ENCODE data around the gene WDR43.
A peak's percentile ranks its signal among the peaks of the same experiment; 100 is the strongest.

The WDR43 gene, protein sequence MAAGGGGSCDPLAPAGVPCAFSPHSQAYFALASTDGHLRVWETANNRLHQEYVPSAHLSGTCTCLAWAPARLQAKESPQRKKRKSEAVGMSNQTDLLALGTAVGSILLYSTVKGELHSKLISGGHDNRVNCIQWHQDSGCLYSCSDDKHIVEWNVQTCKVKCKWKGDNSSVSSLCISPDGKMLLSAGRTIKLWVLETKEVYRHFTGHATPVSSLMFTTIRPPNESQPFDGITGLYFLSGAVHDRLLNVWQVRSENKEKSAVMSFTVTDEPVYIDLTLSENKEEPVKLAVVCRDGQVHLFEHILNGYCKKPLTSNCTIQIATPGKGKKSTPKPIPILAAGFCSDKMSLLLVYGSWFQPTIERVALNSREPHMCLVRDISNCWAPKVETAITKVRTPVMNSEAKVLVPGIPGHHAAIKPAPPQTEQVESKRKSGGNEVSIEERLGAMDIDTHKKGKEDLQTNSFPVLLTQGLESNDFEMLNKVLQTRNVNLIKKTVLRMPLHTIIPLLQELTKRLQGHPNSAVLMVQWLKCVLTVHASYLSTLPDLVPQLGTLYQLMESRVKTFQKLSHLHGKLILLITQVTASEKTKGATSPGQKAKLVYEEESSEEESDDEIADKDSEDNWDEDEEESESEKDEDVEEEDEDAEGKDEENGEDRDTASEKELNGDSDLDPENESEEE

DNA sequence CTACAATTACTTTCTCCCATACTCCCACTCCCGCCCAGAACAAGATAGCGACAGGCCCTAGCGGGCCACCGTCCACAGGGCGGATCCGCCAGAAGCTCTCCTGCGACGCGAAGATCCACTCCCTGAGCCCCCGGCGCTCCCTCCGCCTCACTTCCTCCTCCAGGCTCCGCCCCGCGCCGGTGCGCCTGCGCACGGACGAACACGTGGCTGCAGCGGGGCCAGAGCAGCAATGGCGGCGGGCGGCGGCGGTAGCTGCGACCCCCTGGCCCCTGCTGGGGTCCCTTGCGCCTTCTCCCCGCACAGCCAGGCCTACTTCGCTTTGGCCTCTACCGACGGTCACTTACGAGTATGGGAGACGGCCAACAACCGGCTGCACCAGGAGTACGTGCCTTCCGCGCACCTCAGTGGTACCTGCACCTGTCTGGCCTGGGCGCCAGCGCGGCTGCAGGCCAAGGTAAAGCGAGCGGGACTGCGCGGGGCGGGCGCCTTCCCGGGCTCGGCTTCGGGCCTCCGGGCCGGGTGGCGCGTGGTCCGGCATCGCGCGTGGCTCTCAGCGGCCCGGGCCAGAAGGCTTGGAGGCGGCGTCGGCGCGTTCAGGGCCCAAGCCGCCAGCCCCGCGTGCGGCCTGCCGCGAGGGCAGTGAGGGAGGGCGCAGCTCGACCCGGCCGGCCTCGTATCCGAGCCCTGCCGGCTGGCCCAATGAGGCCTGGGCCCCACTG lies at the start of gene WDR43:
Gene WDR43 (plus strand): TSS at position 198 of the 719 bp plus-strand sequence. CDS start 32 bp downstream, at position 230.
- peak within 1 kb of the TSS; percentile 83 to 99 for H3K4me3 ChIP-seq (ENCODE audit: low read depth in 1 of 2, low read length in 2 of 2)
- peaks cover 22 to 27% of the 10 kb centered on the region in 2 donors for H3K4me1 ChIP-seq (ENCODE audit: control insufficient read depth in 1 of 2, insufficient read depth in 2 of 2, low read length in 2 of 2)
- H3K27me3 ChIP-seq (ENCODE audit: control insufficient read depth in 1 of 2, insufficient read depth in 2 of 2, low read length in 2 of 2): no peaks in the 10 kb centered on the region
- H3K9ac ChIP-seq (ENCODE audit: low read depth in 1 of 2, low read length in 2 of 2): peak within 1 kb of the TSS; percentile 70 to 81
- no peaks in the 10 kb centered on the region for H3K9me3 ChIP-seq (ENCODE audit: control insufficient read depth in 1 of 2, low read length in 2 of 2)
- H3K36me3 ChIP-seq (ENCODE audit: control insufficient read depth in 1 of 2, insufficient read depth in 2 of 2, low read length in 2 of 2): no peaks in the 10 kb centered on the region
- H3K27ac ChIP-seq (ENCODE audit: low read depth, low read length): no peak within 1 kb of the TSS

DNA sequence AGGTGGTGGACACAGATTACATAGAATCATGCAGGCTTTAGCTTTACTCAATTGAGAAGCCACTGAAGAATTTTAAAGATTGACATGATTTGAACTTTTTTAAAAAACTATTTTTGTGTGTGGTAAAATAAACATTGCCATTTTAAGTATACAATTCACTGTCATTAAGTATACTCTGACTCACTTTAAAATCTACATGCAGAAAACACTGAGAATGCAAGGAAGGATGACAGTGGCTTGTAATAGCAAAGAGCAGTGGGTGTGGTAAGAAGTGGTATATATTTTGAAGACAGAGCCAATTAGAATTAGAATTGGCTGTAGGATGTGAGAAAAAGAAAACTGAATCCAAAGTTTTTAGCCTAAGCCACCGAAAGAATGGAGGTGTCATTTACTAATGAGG lies 39.3 kb upstream of the WDR43 start:
- Histone ChIP-seq H3K27ac (ENCODE audit: low read depth, low read length) (no peak overlapping the region), H3K36me3 (ENCODE audit: control insufficient read depth in 1 of 2, insufficient read depth in 2 of 2, low read length in 2 of 2) (peaks cover 0 to 8% of the 10 kb centered on the region in 2 donors)

DNA sequence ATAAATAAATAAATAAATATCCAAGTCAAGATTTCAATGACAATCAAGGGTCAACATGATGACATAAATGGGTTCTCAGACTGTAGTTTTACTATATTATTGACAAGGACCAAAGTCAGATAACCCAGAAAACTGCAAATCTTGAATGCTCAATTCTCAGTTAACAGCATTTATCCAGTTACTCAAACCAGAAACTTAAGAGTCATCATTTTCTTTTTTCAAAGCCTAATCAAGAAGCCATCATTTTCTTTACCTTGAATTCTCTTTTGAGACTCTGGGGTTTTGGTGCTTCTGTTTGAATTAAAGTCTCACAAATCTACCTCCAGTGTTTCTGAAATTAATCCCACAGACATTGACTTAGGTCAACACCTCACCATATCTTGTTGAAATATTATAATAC lies 38.5 kb upstream of the WDR43 start:
- Histone ChIP-seq H3K4me1 (ENCODE audit: control insufficient read depth in 1 of 2, insufficient read depth in 2 of 2, low read length in 2 of 2) (no peaks in the 10 kb centered on the region), H3K36me3 (ENCODE audit: control insufficient read depth in 1 of 2, insufficient read depth in 2 of 2, low read length in 2 of 2) (peaks cover 0 to 15% of the 10 kb centered on the region in 2 donors), H3K4me3 (ENCODE audit: low read depth in 1 of 2, low read length in 2 of 2) (no peak overlapping the region), H3K9ac (ENCODE audit: low read depth in 1 of 2, low read length in 2 of 2) (no peak overlapping the region), H3K27me3 (ENCODE audit: control insufficient read depth in 1 of 2, insufficient read depth in 2 of 2, low read length in 2 of 2) (no peaks in the 10 kb centered on the region), H3K27ac (ENCODE audit: low read depth, low read length) (no peak overlapping the region), H3K9me3 (ENCODE audit: control insufficient read depth in 1 of 2, low read length in 2 of 2) (no peaks in the 10 kb centered on the region)

More for the DNA sequence above, 39.3 kb upstream of the WDR43 start:
- no peak overlapping the region for H3K4me3 ChIP-seq (ENCODE audit: low read depth in 1 of 2, low read length in 2 of 2)
- H3K9me3 ChIP-seq (ENCODE audit: control insufficient read depth in 1 of 2, low read length in 2 of 2): no peaks in the 10 kb centered on the region
- H3K9ac ChIP-seq (ENCODE audit: low read depth in 1 of 2, low read length in 2 of 2): no peak overlapping the region
- no peaks in the 10 kb centered on the region for H3K27me3 ChIP-seq (ENCODE audit: control insufficient read depth in 1 of 2, insufficient read depth in 2 of 2, low read length in 2 of 2)
- H3K4me1 ChIP-seq (ENCODE audit: control insufficient read depth in 1 of 2, insufficient read depth in 2 of 2, low read length in 2 of 2): no peaks in the 10 kb centered on the region

DNA sequence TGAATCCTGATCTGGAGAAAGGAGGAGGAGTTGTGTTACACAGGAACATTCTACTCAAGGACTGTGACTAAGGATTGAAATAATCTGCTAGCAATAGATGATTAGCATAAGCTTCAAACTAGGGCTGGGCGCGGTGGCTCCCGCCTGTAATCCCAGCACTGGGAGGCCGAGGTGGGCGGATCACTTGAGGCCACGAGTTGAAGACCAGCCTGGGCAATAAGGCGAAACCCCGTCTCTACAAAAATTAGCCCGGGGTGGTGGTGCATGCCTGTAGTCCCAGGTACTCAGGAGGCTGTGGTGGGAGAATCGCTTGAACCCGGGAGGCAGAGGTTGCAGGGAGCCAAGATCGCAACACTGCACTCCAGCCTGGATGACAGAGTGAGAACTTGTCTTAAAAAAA lies 25.9 kb upstream of the WDR43 start:
- peak overlapping the region in 1 of 2 donors; percentile 26 for H3K9ac ChIP-seq (ENCODE audit: low read depth in 1 of 2, low read length in 2 of 2)
- no peaks in the 10 kb centered on the region for H3K27me3 ChIP-seq (ENCODE audit: control insufficient read depth in 1 of 2, insufficient read depth in 2 of 2, low read length in 2 of 2)
- peak overlapping the region; percentile 98 to 100 for H3K4me3 ChIP-seq (ENCODE audit: low read depth in 1 of 2, low read length in 2 of 2)
- no peak overlapping the region for H3K27ac ChIP-seq (ENCODE audit: low read depth, low read length)
- H3K9me3 ChIP-seq (ENCODE audit: control insufficient read depth in 1 of 2, low read length in 2 of 2): no peaks in the 10 kb centered on the region
- H3K4me1 ChIP-seq (ENCODE audit: control insufficient read depth in 1 of 2, insufficient read depth in 2 of 2, low read length in 2 of 2): peaks cover 28 to 30% of the 10 kb centered on the region in 2 donors
- H3K36me3 ChIP-seq (ENCODE audit: control insufficient read depth in 1 of 2, insufficient read depth in 2 of 2, low read length in 2 of 2): no peaks in the 10 kb centered on the region

DNA sequence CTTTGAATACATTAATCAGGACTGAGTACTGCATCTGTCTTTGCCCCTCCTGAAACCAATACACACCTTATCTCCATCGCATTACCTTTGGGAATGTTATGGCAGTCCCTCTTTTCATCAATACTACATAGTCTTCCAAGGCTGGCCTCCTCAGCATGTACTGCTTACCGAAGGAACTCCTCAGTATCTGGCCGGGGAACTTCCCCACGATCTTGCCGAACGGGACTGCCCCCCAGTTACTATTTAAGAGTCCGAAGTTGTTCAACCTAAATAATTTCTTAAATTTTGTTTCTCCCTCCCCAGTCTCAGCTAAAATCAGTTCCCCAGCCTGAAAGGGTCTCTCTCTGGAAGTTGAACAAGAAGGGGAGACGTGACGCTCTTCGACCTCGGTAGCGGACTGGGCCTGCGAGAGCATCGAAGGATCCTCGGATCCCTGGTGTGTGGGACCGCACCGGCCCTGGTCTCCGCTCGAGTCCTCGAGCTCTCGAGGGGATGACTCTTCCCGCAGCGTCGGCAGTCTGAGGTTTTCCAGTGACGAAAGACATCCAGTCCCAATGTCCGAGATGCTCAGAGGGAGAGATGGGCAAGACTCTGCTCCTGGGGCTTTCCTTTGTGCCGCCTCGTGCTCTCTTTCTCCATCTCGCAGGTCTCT lies 24.8 kb upstream of the WDR43 start:
- H3K9ac ChIP-seq (ENCODE audit: low read depth in 1 of 2, low read length in 2 of 2): peak overlapping the region; percentile 85 to 91
- no peak overlapping the region for H3K27ac ChIP-seq (ENCODE audit: low read depth, low read length)
- no peaks in the 10 kb centered on the region for H3K27me3 ChIP-seq (ENCODE audit: control insufficient read depth in 1 of 2, insufficient read depth in 2 of 2, low read length in 2 of 2)
- H3K4me3 ChIP-seq (ENCODE audit: low read depth in 1 of 2, low read length in 2 of 2): peak overlapping the region; percentile 98 to 100
- H3K36me3 ChIP-seq (ENCODE audit: control insufficient read depth in 1 of 2, insufficient read depth in 2 of 2, low read length in 2 of 2): no peaks in the 10 kb centered on the region
- no peaks in the 10 kb centered on the region for H3K9me3 ChIP-seq (ENCODE audit: control insufficient read depth in 1 of 2, low read length in 2 of 2)
- peaks cover 20 to 23% of the 10 kb centered on the region in 2 donors for H3K4me1 ChIP-seq (ENCODE audit: control insufficient read depth in 1 of 2, insufficient read depth in 2 of 2, low read length in 2 of 2)

DNA sequence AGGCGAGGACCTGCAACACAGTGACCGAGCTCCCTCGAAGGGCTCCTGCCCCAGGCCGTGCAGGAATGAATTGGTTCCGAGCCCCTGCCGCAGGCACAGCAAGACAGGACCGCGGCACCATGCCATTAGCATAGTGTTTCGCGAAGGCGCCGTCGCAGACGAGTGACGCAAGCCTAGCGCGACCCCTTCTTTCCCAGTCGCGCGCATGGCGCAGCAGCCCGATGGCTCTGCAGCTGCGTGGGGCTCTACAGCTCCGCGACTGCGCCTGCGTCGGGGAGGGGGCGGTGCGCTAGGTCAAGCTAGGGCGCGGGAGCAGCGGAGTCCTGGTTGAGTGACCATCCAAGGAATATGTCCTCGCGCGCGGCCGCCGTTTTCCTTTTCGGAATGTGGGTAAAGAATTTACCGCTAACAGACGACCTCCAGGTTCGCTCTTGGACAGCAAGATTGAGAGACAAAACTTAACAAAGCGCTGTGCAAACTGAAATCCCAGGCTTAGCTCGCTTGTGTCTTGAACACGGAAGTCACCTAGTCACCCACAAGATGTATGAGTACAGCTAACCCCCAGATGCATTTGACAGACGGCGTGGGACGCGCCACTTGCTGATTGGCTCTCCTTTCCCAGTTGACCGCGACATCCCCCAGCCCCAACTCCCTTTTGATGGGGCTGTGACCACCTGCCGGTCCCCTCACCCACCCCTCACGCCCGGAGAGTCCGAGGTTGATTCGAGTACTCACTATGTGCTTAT lies 24.1 kb upstream of the WDR43 start, which contains the start of gene TRMT61B:
Gene TRMT61B (minus strand): TSS at position 164 of the 746 bp plus-strand sequence. CDS start 32 bp downstream, at position 132.
- no peaks in the 10 kb centered on the region for H3K36me3 ChIP-seq (ENCODE audit: control insufficient read depth in 1 of 2, insufficient read depth in 2 of 2, low read length in 2 of 2)
- H3K9ac ChIP-seq (ENCODE audit: low read depth in 1 of 2, low read length in 2 of 2): peak within 1 kb of the TSS; percentile 85 to 91
- peaks cover 0 to 1% of the 10 kb centered on the region in 2 donors for H3K27me3 ChIP-seq (ENCODE audit: control insufficient read depth in 1 of 2, insufficient read depth in 2 of 2, low read length in 2 of 2)
- peaks cover 20 to 23% of the 10 kb centered on the region in 2 donors for H3K4me1 ChIP-seq (ENCODE audit: control insufficient read depth in 1 of 2, insufficient read depth in 2 of 2, low read length in 2 of 2)
- H3K9me3 ChIP-seq (ENCODE audit: control insufficient read depth in 1 of 2, low read length in 2 of 2): no peaks in the 10 kb centered on the region
- H3K4me3 ChIP-seq (ENCODE audit: low read depth in 1 of 2, low read length in 2 of 2): peak within 1 kb of the TSS; percentile 98 to 100
- H3K27ac ChIP-seq (ENCODE audit: low read depth, low read length): peak within 1 kb of the TSS; percentile 73

DNA sequence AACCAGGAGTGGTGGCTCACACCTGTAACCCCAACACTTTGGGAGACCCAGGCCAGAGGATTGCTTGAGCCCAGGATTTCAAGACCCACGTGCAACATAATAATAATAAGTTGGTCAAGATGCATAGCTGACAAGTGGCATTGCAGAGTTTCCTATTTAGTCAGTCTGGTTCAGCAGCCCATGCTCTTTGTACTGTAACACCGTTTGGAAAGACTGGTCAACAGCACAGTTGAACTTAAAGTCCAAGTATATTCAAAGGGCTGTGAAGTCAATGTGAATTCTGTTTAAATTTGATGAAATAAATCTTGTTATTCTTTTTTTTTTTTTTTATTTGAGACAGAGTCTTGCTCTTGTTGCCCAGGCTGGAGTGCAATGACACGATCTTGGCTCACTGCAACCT lies 22.8 kb upstream of the WDR43 start:
- no peak overlapping the region for H3K9ac ChIP-seq (ENCODE audit: low read depth in 1 of 2, low read length in 2 of 2)

DNA sequence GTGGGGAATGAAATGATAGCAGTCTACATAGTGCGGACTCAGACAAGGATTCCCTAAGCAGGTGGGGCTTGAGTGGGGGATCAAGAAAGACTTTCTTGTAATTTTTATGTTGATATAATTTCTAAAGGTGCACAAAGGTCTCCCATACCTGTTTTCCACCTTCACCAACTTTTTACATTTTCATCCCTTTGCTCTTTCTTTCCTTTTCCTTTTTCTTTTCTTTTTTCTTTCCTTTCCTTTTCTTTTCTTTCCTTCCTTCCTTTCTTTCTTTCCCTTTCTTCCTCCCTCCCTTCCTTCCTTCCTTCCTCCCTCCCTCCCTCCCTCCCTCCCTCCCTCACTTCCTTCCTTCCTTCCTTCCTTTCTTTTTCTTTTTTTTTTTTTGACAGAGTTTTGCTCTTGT lies 14.3 kb upstream of the WDR43 start:
- Histone ChIP-seq H3K36me3 (ENCODE audit: control insufficient read depth in 1 of 2, insufficient read depth in 2 of 2, low read length in 2 of 2) (no peaks in the 10 kb centered on the region), H3K9ac (ENCODE audit: low read depth in 1 of 2, low read length in 2 of 2) (no peak overlapping the region), H3K4me1 (ENCODE audit: control insufficient read depth in 1 of 2, insufficient read depth in 2 of 2, low read length in 2 of 2) (no peaks in the 10 kb centered on the region), H3K27ac (ENCODE audit: low read depth, low read length) (no peak overlapping the region), H3K4me3 (ENCODE audit: low read depth in 1 of 2, low read length in 2 of 2) (no peak overlapping the region), H3K27me3 (ENCODE audit: control insufficient read depth in 1 of 2, insufficient read depth in 2 of 2, low read length in 2 of 2) (peaks cover 9 to 14% of the 10 kb centered on the region in 2 donors), H3K9me3 (ENCODE audit: control insufficient read depth in 1 of 2, low read length in 2 of 2) (no peaks in the 10 kb centered on the region)

More for the DNA sequence above, 22.8 kb upstream of the WDR43 start:
- Histone ChIP-seq H3K27me3 (ENCODE audit: control insufficient read depth in 1 of 2, insufficient read depth in 2 of 2, low read length in 2 of 2) (peaks cover 6 to 7% of the 10 kb centered on the region in 2 donors), H3K27ac (ENCODE audit: low read depth, low read length) (no peak overlapping the region), H3K4me1 (ENCODE audit: control insufficient read depth in 1 of 2, insufficient read depth in 2 of 2, low read length in 2 of 2) (peaks cover 20 to 23% of the 10 kb centered on the region in 2 donors), H3K9me3 (ENCODE audit: control insufficient read depth in 1 of 2, low read length in 2 of 2) (no peaks in the 10 kb centered on the region), H3K4me3 (ENCODE audit: low read depth in 1 of 2, low read length in 2 of 2) (no peak overlapping the region), H3K36me3 (ENCODE audit: control insufficient read depth in 1 of 2, insufficient read depth in 2 of 2, low read length in 2 of 2) (no peaks in the 10 kb centered on the region)

DNA sequence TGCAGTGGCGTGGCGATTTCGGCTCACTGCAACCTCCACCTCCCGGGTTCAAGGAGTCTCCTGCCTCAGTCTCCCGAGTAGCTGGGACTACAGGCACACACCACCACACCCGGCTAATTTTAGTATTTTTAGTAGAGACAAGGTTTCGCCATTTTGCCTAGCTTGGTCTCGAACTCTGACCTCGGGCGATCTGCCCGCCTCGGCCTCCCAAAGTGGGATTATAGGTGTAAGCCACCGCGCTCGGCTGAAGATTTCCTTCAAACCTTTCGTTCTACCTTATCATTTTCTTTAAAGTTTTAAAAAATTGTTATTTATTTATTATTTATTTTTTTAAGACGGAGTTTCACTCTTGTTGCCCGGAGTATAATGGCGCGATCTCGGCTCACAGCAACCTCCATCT lies 979 bp upstream of the WDR43 start:
- Histone ChIP-seq H3K4me3 (ENCODE audit: low read depth in 1 of 2, low read length in 2 of 2) (no peak overlapping the region), H3K27me3 (ENCODE audit: control insufficient read depth in 1 of 2, insufficient read depth in 2 of 2, low read length in 2 of 2) (no peaks in the 10 kb centered on the region), H3K27ac (ENCODE audit: low read depth, low read length) (no peak overlapping the region), H3K9me3 (ENCODE audit: control insufficient read depth in 1 of 2, low read length in 2 of 2) (no peaks in the 10 kb centered on the region), H3K4me1 (ENCODE audit: control insufficient read depth in 1 of 2, insufficient read depth in 2 of 2, low read length in 2 of 2) (peaks cover 22 to 27% of the 10 kb centered on the region in 2 donors), H3K9ac (ENCODE audit: low read depth in 1 of 2, low read length in 2 of 2) (no peak overlapping the region), H3K36me3 (ENCODE audit: control insufficient read depth in 1 of 2, insufficient read depth in 2 of 2, low read length in 2 of 2) (no peaks in the 10 kb centered on the region)

Data from duodenal mucosa (tissue), 2 donors.